Sigmoid colon (tissue), 7 donors: ENCODE data around the gene MEF2A. TPM values are rescaled to one million over a fixed set of nuclear protein-coding genes. Genes with fewer than 3 reads are reported as not detected.

ENCODE experiments used
- DNase-seq: peaks from one replicate; pipeline ENCODE4 v3.0.0-alpha.2; 2019
- H3K27ac ChIP-seq, 4 donors: fragments of 200-600 bp; sonication (generic); one replicate each; pipeline ENCODE4 v1.5.1; 2016 to 2019; ENCODE audit warnings: mild to moderate bottlenecking in 1 of 4
- H3K27me3 ChIP-seq, 3 donors: fragments of 200-600 bp; sonication (generic); one replicate each; pipeline ENCODE4 v1.5.1; 2019; ENCODE audit warnings: mild to moderate bottlenecking in 1 of 3
- H3K36me3 ChIP-seq, 4 donors: fragments of 200-600 bp; sonication (generic); one replicate each; pipeline ENCODE4 v1.5.1; 2016 to 2019
- H3K4me1 ChIP-seq, 4 donors: fragments of 200-600 bp; sonication (generic); one replicate each; pipeline ENCODE4 v1.5.1; 2017 to 2019
- H3K4me3 ChIP-seq, 4 donors: fragments of 200-600 bp; sonication (generic); one replicate each; pipeline ENCODE4 v1.5.1; 2017 to 2019; ENCODE audit warnings: mild to moderate bottlenecking in 2 of 4, moderate library complexity in 1 of 4
- H3K9me3 ChIP-seq, 4 donors: fragments of 200-600 bp in 3 of 4; sonication (generic) in 3 of 4; one replicate each; pipeline versions ENCODE4 v1.5.1 to v1.6.1; 2013 to 2019
- EP300 ChIP-seq, 4 donors: sonication (generic); formaldehyde crosslinking; IDR thresholded peaks; one replicate each; pipeline ENCODE4 v1.6.1; 2017; ENCODE audit warnings: antibody characterized with exemption in 4 of 4
- POLR2A ChIP-seq, 2 donors: fragments of 450-650 bp; IDR thresholded peaks; one replicate each; pipeline ENCODE4 v1.6.1; 2016; ENCODE audit warnings: antibody characterized with exemption in 2 of 2, mild to moderate bottlenecking in 2 of 2, moderate library complexity in 2 of 2
- POLR2AphosphoS5 ChIP-seq, 4 donors: sonication (generic); formaldehyde crosslinking; IDR thresholded peaks; one replicate each; pipeline ENCODE4 v1.6.1; 2017; ENCODE audit warnings: antibody characterized with exemption in 4 of 4
- WGBS, 2 donors: extraction: QIAGEN DNeasy Blood & Tissue Kit; methylation state at CpG; one replicate each; pipeline ENCODE4 v1.1.7; 2013; 5-methylcytosine and 5-hydroxymethylcytosine counted together
- intact Hi-C: fragments of 100-400 bp; cut with DNase I; formaldehyde crosslinking; loops from one replicate; pipeline ENCODE4 v1.15.1; 2023
- polyA plus RNA-seq, 3 donors: library from polyadenylated mRNA; stranded (reverse); fragments of 200-250 nt; gene quantifications; one replicate each; pipeline ENCODE4 v1.2.3, GENCODE V29; 2013
- total RNA-seq, 4 donors: library from RNA; depleted of rRNA; stranded (reverse); fragments of >200 nt; gene quantifications; one replicate each; pipeline ENCODE4 v1.1.0, GENCODE V29; 2016
- TF ChIP-seq, protein P1 (sequence below), 4 experiments: fragments of 450-650 bp in 3 of 4; fragments of 200-600 bp in 1 of 4; IDR thresholded peaks; one replicate each; pipeline ENCODE4 v1.5.1; 2016 to 2019; ENCODE audit warnings: antibody characterized with exemption in 4 of 4, mild to moderate bottlenecking in 3 of 4, moderate library complexity in 2 of 4
- donor health status: healthy with polysubstance abuse.
- donor health status: Bipolar disorder and iron deficiency.
- donor health status: healthy.

The MEF2A gene
- total and polyA plus RNA-seq, 7 donors = 11.6 to 123 (median 78.8) TPM

DNA sequence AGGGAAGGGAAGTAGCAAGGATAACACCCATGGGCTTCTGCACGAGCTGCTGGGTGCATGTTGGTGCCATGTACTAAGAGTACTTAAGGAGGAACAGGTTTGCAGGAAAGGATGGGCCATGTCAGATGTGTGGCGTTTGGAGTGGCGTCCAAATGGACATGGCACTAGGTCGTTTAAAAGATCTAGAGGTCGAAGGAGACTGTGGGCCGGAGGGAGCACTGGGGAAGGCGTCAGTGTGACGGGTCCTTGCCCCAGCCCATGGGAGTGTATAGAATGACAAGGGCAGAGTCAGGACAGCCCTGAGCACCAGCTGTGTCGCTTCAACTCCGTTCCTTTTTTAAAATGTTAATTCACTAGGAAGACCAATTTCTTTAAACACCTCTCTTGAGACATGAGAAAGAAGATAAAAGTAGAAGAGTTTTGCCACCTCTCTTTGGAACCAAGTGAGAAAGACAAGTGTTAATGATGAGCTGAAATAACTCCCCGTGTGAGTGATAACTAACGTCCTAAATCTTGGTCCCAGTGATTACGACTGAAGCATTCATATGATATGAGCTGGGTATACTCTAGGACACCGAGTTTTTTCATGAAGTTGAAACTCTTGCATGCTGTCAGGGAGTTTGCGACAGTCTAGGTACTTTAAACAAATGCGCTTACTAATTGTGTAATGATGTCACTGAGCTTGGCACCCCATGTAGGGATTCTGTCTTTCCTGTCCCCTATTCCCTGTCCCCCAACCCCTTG, 143.6 kb downstream of the MEF2A start:
- Histone ChIP-seq H3K9me3 (no peaks in the 10 kb centered on the region), H3K4me1 (peaks cover 0 to 45% (median 31%) of the 10 kb centered on the region in 4 donors), H3K4me3 (no peak overlapping the region), H3K27ac (peak overlapping the region in 3 of 4 donors; percentile 67 to 87 (median 68)), H3K27me3 (no peaks in the 10 kb centered on the region), H3K36me3 (peaks cover 0 to 40% (median 19%) of the 10 kb centered on the region in 4 donors)
- intact Hi-C loops = loop anchor here (2.0 to 5.0 kb wide), 3 partner anchors 21 to 437 kb away; no protein-coding TSS in a partner anchor
- DNase-seq = no peak
- TF ChIP-seq, protein P1, sequence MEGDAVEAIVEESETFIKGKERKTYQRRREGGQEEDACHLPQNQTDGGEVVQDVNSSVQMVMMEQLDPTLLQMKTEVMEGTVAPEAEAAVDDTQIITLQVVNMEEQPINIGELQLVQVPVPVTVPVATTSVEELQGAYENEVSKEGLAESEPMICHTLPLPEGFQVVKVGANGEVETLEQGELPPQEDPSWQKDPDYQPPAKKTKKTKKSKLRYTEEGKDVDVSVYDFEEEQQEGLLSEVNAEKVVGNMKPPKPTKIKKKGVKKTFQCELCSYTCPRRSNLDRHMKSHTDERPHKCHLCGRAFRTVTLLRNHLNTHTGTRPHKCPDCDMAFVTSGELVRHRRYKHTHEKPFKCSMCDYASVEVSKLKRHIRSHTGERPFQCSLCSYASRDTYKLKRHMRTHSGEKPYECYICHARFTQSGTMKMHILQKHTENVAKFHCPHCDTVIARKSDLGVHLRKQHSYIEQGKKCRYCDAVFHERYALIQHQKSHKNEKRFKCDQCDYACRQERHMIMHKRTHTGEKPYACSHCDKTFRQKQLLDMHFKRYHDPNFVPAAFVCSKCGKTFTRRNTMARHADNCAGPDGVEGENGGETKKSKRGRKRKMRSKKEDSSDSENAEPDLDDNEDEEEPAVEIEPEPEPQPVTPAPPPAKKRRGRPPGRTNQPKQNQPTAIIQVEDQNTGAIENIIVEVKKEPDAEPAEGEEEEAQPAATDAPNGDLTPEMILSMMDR (IDR thresholded peaks at IDR 0.05) = no peak
- no peak for TF ChIP-seq POLR2AphosphoS5 (IDR thresholded peaks at IDR 0.05)
- no peak for TF ChIP-seq EP300 (IDR thresholded peaks at IDR 0.05)
- no peak for TF ChIP-seq POLR2A (IDR thresholded peaks at IDR 0.05)
- WGBS, 2 donors = 89 to 90% methylated on average over 16 of the region's 16 CpGs

DNA sequence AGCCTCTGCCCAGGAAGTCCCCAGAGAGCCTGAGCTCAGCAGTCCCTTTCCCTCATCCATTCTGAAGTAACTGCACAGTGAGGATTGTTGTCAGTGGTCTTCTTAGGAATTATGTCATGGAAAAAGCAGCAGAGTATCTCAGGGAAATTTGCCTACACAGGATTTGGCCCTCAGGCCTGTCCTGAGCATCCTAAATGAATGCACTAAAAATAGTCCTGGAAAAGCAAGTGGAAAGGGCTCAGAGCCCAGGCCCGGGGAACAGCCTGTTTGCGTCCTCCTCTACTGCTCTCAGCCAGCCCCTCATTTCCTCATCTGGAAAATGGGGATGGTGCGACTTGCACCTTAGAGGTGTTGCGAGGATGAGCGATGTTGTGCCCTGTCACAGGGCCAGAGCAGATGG, 145.8 kb downstream of the MEF2A start:
- no peak for TF ChIP-seq POLR2A (IDR thresholded peaks at IDR 0.05)
- TF ChIP-seq, protein P1 (IDR thresholded peaks at IDR 0.05) = no peak
- TF ChIP-seq EP300 (IDR thresholded peaks at IDR 0.05) = no peak
- TF ChIP-seq POLR2AphosphoS5 (IDR thresholded peaks at IDR 0.05) = peak in 1 of 4 donors; percentile 8
- Histone ChIP-seq H3K9me3 (no peaks in the 10 kb centered on the region), H3K27ac (peak overlapping the region in 3 of 4 donors; percentile 26 to 66 (median 44)), H3K4me1 (peaks cover 0 to 46% (median 34%) of the 10 kb centered on the region in 4 donors), H3K27me3 (no peaks in the 10 kb centered on the region), H3K4me3 (no peak overlapping the region), H3K36me3 (peaks cover 0 to 54% (median 19%) of the 10 kb centered on the region in 4 donors)
- WGBS, 2 donors = 88 to 93% methylated on average over 5 of the region's 5 CpGs
- intact Hi-C loops = no loop called here
- no peak for DNase-seq

GRCh38 chr15:99712415-99712814, 146.6 kb downstream of the MEF2A start:
- Histone ChIP-seq H3K9me3 (no peaks in the 10 kb centered on the region), H3K4me1 (peaks cover 0 to 49% (median 38%) of the 10 kb centered on the region in 4 donors), H3K27me3 (no peaks in the 10 kb centered on the region), H3K27ac (peak overlapping the region in 3 of 4 donors; percentile 26 to 66 (median 44)), H3K4me3 (no peak overlapping the region), H3K36me3 (peaks cover 0 to 54% (median 19%) of the 10 kb centered on the region in 4 donors)
- no peak for TF ChIP-seq POLR2AphosphoS5 (IDR thresholded peaks at IDR 0.05)
- TF ChIP-seq POLR2A (IDR thresholded peaks at IDR 0.05) = no peak
- no peak for DNase-seq
- intact Hi-C loops = no loop called here
- WGBS, 2 donors = 89 to 94% methylated on average over 18 of the region's 18 CpGs

DNA sequence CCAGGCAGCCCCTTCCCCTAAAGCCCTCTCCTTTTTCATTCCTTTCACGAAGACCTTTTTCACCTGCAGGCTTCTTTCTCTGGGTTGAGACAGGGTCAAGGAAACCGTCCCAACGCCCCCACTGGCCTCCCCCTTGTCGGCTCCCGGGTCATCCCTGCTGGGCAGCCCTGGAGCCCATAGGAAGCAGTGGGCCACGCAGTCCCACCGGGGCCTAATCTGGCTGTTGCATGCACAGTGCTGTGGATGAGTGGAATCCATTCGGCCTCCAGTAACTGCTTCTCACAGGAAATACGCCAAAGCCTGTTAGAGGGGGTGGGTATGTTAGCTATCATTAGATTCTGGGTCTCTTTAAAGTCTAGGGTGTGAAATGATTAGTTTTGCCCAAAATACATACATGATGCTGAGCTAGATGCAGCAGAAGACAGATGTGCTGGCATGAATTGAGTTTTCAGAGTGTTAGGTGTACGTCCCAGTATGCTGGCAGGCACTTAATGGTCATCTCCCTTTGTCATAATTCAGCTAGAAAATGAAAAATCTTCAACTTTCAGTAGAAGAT, 150.8 kb downstream of the MEF2A start:
- Histone ChIP-seq H3K4me3 (no peak overlapping the region), H3K9me3 (no peaks in the 10 kb centered on the region), H3K4me1 (peaks cover 0 to 31% (median 16%) of the 10 kb centered on the region in 4 donors), H3K36me3 (peaks cover 0 to 40% (median 10%) of the 10 kb centered on the region in 4 donors), H3K27ac (peak overlapping the region; percentile 44 to 73 (median 54)), H3K27me3 (no peaks in the 10 kb centered on the region)
- DNase-seq = no peak
- TF ChIP-seq EP300 (IDR thresholded peaks at IDR 0.05) (no peak), POLR2A (IDR thresholded peaks at IDR 0.05) (no peak), POLR2AphosphoS5 (IDR thresholded peaks at IDR 0.05) (no peak)
- TF ChIP-seq, protein P1 (IDR thresholded peaks at IDR 0.05) = no peak
- 86 to 93% methylated on average over 10 of the region's 10 CpGs for WGBS, 2 donors
- intact Hi-C loops = no loop called here
